Esophagus muscularis mucosa (tissue), 3 donors: ENCODE results near the gene TMC5.

ENCODE experiments used
- POLR2AphosphoS5 ChIP-seq, 2 donors: sonication (generic); formaldehyde crosslinking; IDR thresholded peaks; one replicate each; pipeline ENCODE4 v1.6.1; 2017; ENCODE audit warnings: antibody characterized with exemption in 2 of 2
- TF ChIP-seq, protein P1 (sequence below), 3 experiments: fragments of 200-600 bp in 2 of 3; fragments of 450-650 bp in 1 of 3; sonication (generic) in 2 of 3; IDR thresholded peaks; one replicate each; pipeline ENCODE4 v1.5.1; 2017 to 2019; ENCODE audit warnings: antibody characterized with exemption in 3 of 3, mild to moderate bottlenecking in 2 of 3, moderate library complexity in 1 of 3

DNA sequence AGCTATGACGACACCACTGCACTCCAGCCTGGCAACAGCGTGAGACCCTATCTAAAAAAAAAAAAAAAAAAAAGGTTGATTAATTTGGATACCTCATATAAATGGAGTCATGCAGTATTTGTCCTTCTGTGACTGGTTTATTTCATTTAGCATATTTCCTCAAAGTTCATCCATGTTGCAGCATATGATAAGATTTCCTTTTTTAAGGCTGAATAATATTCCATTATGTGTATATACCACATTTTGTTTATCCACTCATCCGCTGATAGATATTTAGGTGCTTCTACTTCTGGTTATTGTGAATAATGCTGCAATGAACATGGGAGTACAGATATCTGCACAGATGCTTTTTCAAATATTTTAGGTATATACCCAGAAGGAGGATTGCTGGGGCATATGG, 43.3 kb upstream of the TMC5 start:
- TF ChIP-seq, protein P1, sequence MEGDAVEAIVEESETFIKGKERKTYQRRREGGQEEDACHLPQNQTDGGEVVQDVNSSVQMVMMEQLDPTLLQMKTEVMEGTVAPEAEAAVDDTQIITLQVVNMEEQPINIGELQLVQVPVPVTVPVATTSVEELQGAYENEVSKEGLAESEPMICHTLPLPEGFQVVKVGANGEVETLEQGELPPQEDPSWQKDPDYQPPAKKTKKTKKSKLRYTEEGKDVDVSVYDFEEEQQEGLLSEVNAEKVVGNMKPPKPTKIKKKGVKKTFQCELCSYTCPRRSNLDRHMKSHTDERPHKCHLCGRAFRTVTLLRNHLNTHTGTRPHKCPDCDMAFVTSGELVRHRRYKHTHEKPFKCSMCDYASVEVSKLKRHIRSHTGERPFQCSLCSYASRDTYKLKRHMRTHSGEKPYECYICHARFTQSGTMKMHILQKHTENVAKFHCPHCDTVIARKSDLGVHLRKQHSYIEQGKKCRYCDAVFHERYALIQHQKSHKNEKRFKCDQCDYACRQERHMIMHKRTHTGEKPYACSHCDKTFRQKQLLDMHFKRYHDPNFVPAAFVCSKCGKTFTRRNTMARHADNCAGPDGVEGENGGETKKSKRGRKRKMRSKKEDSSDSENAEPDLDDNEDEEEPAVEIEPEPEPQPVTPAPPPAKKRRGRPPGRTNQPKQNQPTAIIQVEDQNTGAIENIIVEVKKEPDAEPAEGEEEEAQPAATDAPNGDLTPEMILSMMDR (IDR thresholded peaks at IDR 0.05), result no peak
- no peak for TF ChIP-seq POLR2AphosphoS5 (IDR thresholded peaks at IDR 0.05)
